Retina (tissue), 1 donor: ENCODE results near the gene TRIM3.
"Not testable (repeated sequence)": the region's sequence is repeated elsewhere in the genome, so short reads cannot be mapped to it uniquely, and the experiment has no call there.

Experiments used
- DNase-seq: peaks from one replicate; pipeline ENCODE4 v3.0.0-alpha.2; 2016

The TRIM3 gene

GRCh38 chr11:6473451-6474412 lies at the start of gene TRIM3:
TSS of gene TRIM3 (minus strand) at chr11:6473941. CDS start at chr11:6465695, 8,246 bp downstream.
- DNase-seq: peak; percentile 91

- no peak for DNase-seq
These were observed 49.5 kb upstream of the TRIM3 start for GRCh38 chr11:6523253-6523652.

- DNase-seq: not testable (repeated sequence)
These were observed 48.2 kb upstream of the TRIM3 start for GRCh38 chr11:6521946-6522345.

- no peak for DNase-seq
These were observed 46.5 kb upstream of the TRIM3 start for GRCh38 chr11:6520265-6520664.

- no peak for DNase-seq
These were observed 43.1 kb upstream of the TRIM3 start for GRCh38 chr11:6516865-6517264.

GRCh38 chr11:6505577-6506240 lies 32.0 kb upstream of the TRIM3 start:
- DNase-seq: peak; percentile 9

- DNase-seq: no peak
These were observed 30.4 kb upstream of the TRIM3 start for GRCh38 chr11:6504166-6504565.

GRCh38 chr11:6502382-6502781 lies 28.6 kb upstream of the TRIM3 start:
- no peak for DNase-seq

- DNase-seq: no peak
These were observed 24.8 kb upstream of the TRIM3 start for GRCh38 chr11:6498544-6498943.

GRCh38 chr11:6498121-6498520 lies 24.4 kb upstream of the TRIM3 start:
- no peak for DNase-seq

- DNase-seq: peak; percentile 9
These were observed 23.5 kb upstream of the TRIM3 start, which contains the start of gene DNHD1 for GRCh38 chr11:6497069-6497839. TSS of gene DNHD1 (plus strand) at chr11:6497280. CDS start at chr11:6498216, 936 bp downstream.

- DNase-seq: no peak
These were observed 15.6 kb upstream of the TRIM3 start for GRCh38 chr11:6489306-6489705.

- no peak for DNase-seq
These were observed 15.1 kb upstream of the TRIM3 start for GRCh38 chr11:6488821-6489220.

GRCh38 chr11:6488342-6488741 lies 14.6 kb upstream of the TRIM3 start:
- no peak for DNase-seq

- DNase-seq: no peak
These were observed 13.2 kb upstream of the TRIM3 start for GRCh38 chr11:6486938-6487337.

- DNase-seq: no peak
These were observed 12.5 kb upstream of the TRIM3 start for GRCh38 chr11:6486256-6486655.

GRCh38 chr11:6485661-6486060 lies 11.9 kb upstream of the TRIM3 start:
- DNase-seq: no peak

GRCh38 chr11:6483015-6483414 lies 9.3 kb upstream of the TRIM3 start:
- DNase-seq: no peak

GRCh38 chr11:6482441-6482840 lies 8.7 kb upstream of the TRIM3 start:
- no peak for DNase-seq

- DNase-seq: no peak
These were observed 8.2 kb upstream of the TRIM3 start for GRCh38 chr11:6481924-6482275.

GRCh38 chr11:6481012-6481923 lies 7.5 kb upstream of the TRIM3 start, which contains the start of the genes ARFIP2 and TIMM10B:
TSS of gene ARFIP2 (minus strand) at chr11:6481331. CDS start at chr11:6480421, 910 bp downstream.
TSS of gene TIMM10B (plus strand) at chr11:6481501. CDS start at chr11:6481517, 16 bp downstream.
- DNase-seq: peak; percentile 96
